Activated B cell treated with CpG ODN at 0.5 μM for 24 hours (primary cell): ENCODE data around the gene ANKS1A. TPM values are rescaled to one million over a fixed set of nuclear protein-coding genes. Genes with fewer than 3 reads are reported as not detected.

ENCODE experiments used
- ATAC-seq: fragments of 200-7000 bp; cut with Tn5 transposase; one replicate; pipeline ENCODE4 v1.10.0; 2021; ENCODE audit warnings: low read depth, mild to moderate bottlenecking, moderate library complexity
- CTCF ChIA-PET: fragments of 350-600 bp; sonication (Branson Sonifier 250); formaldehyde crosslinking; loops from one replicate; lab custom pipeline; 2021; ENCODE audit warnings: antibody characterized with exemption; lab: Charles Lee
- POLR2A ChIA-PET: fragments of 350-600 bp; sonication (Branson Sonifier 250); formaldehyde crosslinking; loops from one replicate; lab custom pipeline; 2021; ENCODE audit warnings: antibody characterized with exemption; lab: Charles Lee
- DNase-seq: peaks from one replicate; pipeline ENCODE4 v3.0.0; 2022
- H3K27ac Mint-ChIP-seq: one replicate; pipeline ENCODE4 v1.8.0; 2020; ENCODE audit warnings: mixed read lengths
- H3K27me3 Mint-ChIP-seq: one replicate; pipeline ENCODE4 v1.8.0; 2021; ENCODE audit warnings: mixed read lengths
- H3K36me3 Mint-ChIP-seq: one replicate; pipeline ENCODE4 v1.8.0; 2021; ENCODE audit warnings: low read depth, mixed read lengths
- H3K4me1 Mint-ChIP-seq: one replicate; pipeline ENCODE4 v1.8.0; 2021; ENCODE audit warnings: mixed read lengths
- H3K4me3 Mint-ChIP-seq: one replicate; pipeline ENCODE4 v1.8.0; 2020; ENCODE audit warnings: mild to moderate bottlenecking, mixed read lengths
- H3K9me3 Mint-ChIP-seq: one replicate; pipeline ENCODE4 v1.8.0; 2020; ENCODE audit warnings: mixed read lengths
- intact Hi-C: fragments of 100-400 bp; cut with micrococcal nuclease; formaldehyde crosslinking; loops from one replicate; pipeline ENCODE4 v1.15.1; 2024
- total RNA-seq: library from RNA; stranded (reverse); gene quantifications from 2 replicates; pipeline ENCODE4 v1.2.3, GENCODE V29; 2022
- TF ChIP-seq, protein P1 (sequence below): fragments of 200-600 bp; IDR thresholded peaks from one replicate; pipeline ENCODE4 v1.8.0; 2022; ENCODE audit warnings: antibody characterized with exemption, mild to moderate bottlenecking

ANKS1A gene
- total RNA-seq, 1 donor from 2014 or later: 12.6 TPM

- ChIA-PET POLR2A (no interaction called here), CTCF (interaction anchor here (0.9 kb wide), 1 partner anchor 20 kb away, joined by 3 read pairs; no protein-coding TSS in a partner anchor)
- intact Hi-C loops: no loop called here
- H3K36me3 Mint-ChIP-seq: peaks cover 39% of the 10 kb centered on the region
- DNase-seq (no peak), ATAC-seq (no peak)
- no peaks in the 10 kb centered on the region for H3K9me3 Mint-ChIP-seq
- no peak overlapping the region for H3K4me3 Mint-ChIP-seq
- TF ChIP-seq, protein P1, sequence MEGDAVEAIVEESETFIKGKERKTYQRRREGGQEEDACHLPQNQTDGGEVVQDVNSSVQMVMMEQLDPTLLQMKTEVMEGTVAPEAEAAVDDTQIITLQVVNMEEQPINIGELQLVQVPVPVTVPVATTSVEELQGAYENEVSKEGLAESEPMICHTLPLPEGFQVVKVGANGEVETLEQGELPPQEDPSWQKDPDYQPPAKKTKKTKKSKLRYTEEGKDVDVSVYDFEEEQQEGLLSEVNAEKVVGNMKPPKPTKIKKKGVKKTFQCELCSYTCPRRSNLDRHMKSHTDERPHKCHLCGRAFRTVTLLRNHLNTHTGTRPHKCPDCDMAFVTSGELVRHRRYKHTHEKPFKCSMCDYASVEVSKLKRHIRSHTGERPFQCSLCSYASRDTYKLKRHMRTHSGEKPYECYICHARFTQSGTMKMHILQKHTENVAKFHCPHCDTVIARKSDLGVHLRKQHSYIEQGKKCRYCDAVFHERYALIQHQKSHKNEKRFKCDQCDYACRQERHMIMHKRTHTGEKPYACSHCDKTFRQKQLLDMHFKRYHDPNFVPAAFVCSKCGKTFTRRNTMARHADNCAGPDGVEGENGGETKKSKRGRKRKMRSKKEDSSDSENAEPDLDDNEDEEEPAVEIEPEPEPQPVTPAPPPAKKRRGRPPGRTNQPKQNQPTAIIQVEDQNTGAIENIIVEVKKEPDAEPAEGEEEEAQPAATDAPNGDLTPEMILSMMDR: no peak
- no peaks in the 10 kb centered on the region for H3K4me1 Mint-ChIP-seq
- no peaks in the 10 kb centered on the region for H3K27me3 Mint-ChIP-seq
- no peak overlapping the region for H3K27ac Mint-ChIP-seq
Measured at GRCh38 chr6:34970957-34971356, 81.9 kb downstream of the ANKS1A start.

DNA sequence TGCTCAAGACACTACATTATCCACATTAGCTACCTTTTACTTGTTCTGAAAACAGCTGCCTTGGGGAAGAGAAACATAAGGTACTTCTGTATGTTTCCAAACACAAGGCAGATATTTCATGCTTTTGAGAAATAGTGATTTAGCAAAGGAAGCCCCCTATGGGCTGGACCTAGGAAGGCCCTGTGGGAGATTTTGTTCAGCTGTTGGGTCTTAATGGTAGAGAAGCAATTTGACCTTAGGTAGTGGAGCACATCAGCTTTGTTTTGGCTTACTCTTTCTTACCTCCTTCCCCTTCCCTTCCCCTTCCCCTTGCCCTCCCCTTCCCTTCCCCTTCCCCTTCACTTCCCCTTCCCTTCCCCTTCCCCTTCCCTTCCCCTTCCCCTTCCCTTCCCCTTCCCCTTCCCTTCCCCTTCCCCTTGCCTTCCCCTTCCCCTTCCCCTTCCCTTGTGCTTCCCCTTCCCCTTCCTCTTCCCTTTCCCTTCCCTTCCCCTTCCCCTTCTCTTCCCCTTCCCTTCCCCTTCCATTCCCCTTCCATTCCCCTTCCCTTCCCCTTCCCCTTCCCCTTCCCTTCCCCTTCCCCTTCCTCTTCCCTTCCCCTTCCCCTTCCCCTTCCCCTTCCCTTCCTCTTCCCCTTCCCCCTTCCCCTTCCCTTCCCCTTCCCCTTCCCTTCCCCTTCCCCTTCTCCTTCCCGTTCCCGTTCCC, 84.6 kb downstream of the ANKS1A start:
- intact Hi-C loops: no loop called here
- ChIA-PET CTCF (no interaction called here), POLR2A (interaction anchor here (0.7 kb wide), 1 partner anchor 44 kb away, joined by 3 read pairs; no protein-coding TSS in a partner anchor)

GRCh38 chr6:34974249-34974642, 85.2 kb downstream of the ANKS1A start:
- H3K36me3 Mint-ChIP-seq: peaks cover 32% of the 10 kb centered on the region
- DNase-seq: no peak
- ChIA-PET CTCF (no interaction called here), POLR2A (no interaction called here)
- intact Hi-C loops: no loop called here
- H3K9me3 Mint-ChIP-seq: no peaks in the 10 kb centered on the region
- TF ChIP-seq, protein P1: no peak
- H3K4me3 Mint-ChIP-seq: no peak overlapping the region
- no peak for ATAC-seq
- H3K27me3 Mint-ChIP-seq: no peaks in the 10 kb centered on the region
- no peaks in the 10 kb centered on the region for H3K4me1 Mint-ChIP-seq
- no peak overlapping the region for H3K27ac Mint-ChIP-seq

More for the DNA sequence above, 84.6 kb downstream of the ANKS1A start:
- Mint-ChIP-seq H3K9me3 (no peaks in the 10 kb centered on the region), H3K27me3 (no peaks in the 10 kb centered on the region), H3K4me3 (no peak overlapping the region), H3K36me3 (peaks cover 32% of the 10 kb centered on the region), H3K4me1 (no peaks in the 10 kb centered on the region), H3K27ac (no peak overlapping the region)
- ATAC-seq (no peak), DNase-seq (no peak)
- TF ChIP-seq, protein P1: no peak

DNA sequence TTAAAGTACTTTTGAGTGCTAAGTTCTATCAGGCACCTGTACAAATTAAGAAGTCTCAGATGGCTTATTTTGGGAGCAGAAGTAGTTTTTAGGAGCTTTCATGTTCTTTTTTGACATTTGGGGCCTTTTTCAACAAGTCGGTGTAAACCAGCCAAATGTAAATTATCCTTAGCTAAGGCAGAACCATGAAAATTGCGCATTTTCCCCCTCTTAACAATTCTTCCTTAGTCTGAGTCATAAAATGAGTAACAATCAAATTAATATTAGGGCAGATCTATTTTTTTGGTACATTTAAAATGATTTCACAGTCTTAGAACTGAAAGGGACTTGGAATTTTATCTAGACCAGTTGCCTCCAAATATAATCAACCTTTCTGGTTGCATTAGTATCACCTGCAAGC, 87.2 kb downstream of the ANKS1A start:
- TF ChIP-seq, protein P1: no peak
- no peak for ATAC-seq
- intact Hi-C loops: no loop called here
- no peaks in the 10 kb centered on the region for H3K4me1 Mint-ChIP-seq
- ChIA-PET CTCF (no interaction called here), POLR2A (interaction anchor here (0.6 kb wide), 1 partner anchor 351 kb away, joined by 7 read pairs; no protein-coding TSS in a partner anchor)
- peaks cover 15% of the 10 kb centered on the region for H3K36me3 Mint-ChIP-seq
- H3K27ac Mint-ChIP-seq: no peak overlapping the region
- DNase-seq: no peak
- H3K4me3 Mint-ChIP-seq: no peak overlapping the region
- H3K27me3 Mint-ChIP-seq: no peaks in the 10 kb centered on the region
- no peaks in the 10 kb centered on the region for H3K9me3 Mint-ChIP-seq

- CTCF ChIA-PET: interaction anchor here (0.7 kb wide), 1 partner anchor 57 kb away, joined by 3 read pairs; no protein-coding TSS in a partner anchor
- H3K27me3 Mint-ChIP-seq: no peaks in the 10 kb centered on the region
- TF ChIP-seq, protein P1: no peak
- DNase-seq: no peak
- no peak overlapping the region for H3K4me3 Mint-ChIP-seq
- H3K36me3 Mint-ChIP-seq: peaks cover 24% of the 10 kb centered on the region
- H3K4me1 Mint-ChIP-seq: no peaks in the 10 kb centered on the region
- intact Hi-C loops: no loop called here
- no peaks in the 10 kb centered on the region for H3K9me3 Mint-ChIP-seq
- ATAC-seq: no peak
- H3K27ac Mint-ChIP-seq: no peak overlapping the region
- POLR2A ChIA-PET: interaction anchor here (0.7 kb wide), 1 partner anchor 101 kb away, joined by 3 read pairs; no protein-coding TSS in a partner anchor
Measured at GRCh38 chr6:34979218-34979617, 90.2 kb downstream of the ANKS1A start.
